H1 (cell line): Measurements from ENCODE around the gene TEX2. TPM values are rescaled to one million over a fixed set of nuclear protein-coding genes. Genes with fewer than 3 reads are reported as not detected.

ENCODE experiments used
- EGR1 ChIP-seq: IDR thresholded peaks from 2 replicates; pipeline ENCODE4 v1.6.1; 2011; ENCODE audit warnings: low read depth, low read length, borderline replicate concordance
- polyA plus RNA-seq, 7 experiments: library from polyadenylated mRNA; depleted of rRNA in 3 of 7; stranded (reverse) in 5 of 7; unstranded in 2 of 7; fragments of >200 nt in 5 of 7; fragments of 200-250 nt in 2 of 7; gene quantifications; 1 replicate in 5 of 7; 2 replicates in 1 of 7; 4 replicates in 1 of 7; pipeline versions ENCODE4 v1.2.1 to v1.2.3, GENCODE V29; 2011 to 2013; ENCODE audit warnings: missing spikeins in 2 of 7, mixed read lengths in 2 of 7
- total RNA-seq: library from RNA; stranded (reverse); fragmentation: NEBNext Ultra II Directional; extraction: Animal tissue kit (Norgen Biotek cat#: 25700); gene quantifications from 2 replicates; pipeline ENCODE4 v1.2.1, GENCODE V29; 2021

Gene TEX2
- total and polyA plus RNA-seq, 2 of the 8 experiments (the other 6 are each of a cell fraction or from before 2014, with no cell fraction given) = 6.1 to 15.6 TPM

DNA sequence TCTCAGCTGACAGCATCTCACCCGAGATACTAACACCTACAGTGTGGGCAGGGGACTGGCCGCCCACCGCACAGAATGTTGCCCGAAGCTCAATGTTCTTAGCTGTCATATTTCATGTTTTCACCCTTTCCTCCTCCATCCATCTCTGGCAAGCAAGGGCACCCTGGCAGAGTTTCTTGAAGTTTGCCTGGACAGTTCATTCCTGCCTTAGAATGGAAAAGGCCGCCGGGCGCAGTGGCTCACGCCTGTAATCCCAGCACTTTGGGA, 37.6 kb upstream of the TEX2 start (continued):
- no peak for TF ChIP-seq EGR1
